Fibroblast of mammary gland (primary cell): Measurements from ENCODE around the gene HOXD13.

Experiments used
- DNase-seq: peaks from one replicate; pipeline ENCODE4 v3.0.0-alpha.2; 2010; ENCODE audit warnings: low read depth
- H3K4me3 ChIP-seq: 2 replicates; pipeline ENCODE4 v1.5.1; 2011; ENCODE audit warnings: low read depth, mild to moderate bottlenecking, low read length, moderate library complexity; ENCODE audit not compliant: control insufficient read depth
- TF ChIP-seq, protein P1 (sequence below): conservative IDR thresholded peaks from 2 replicates; pipeline ENCODE4 v1.5.1; 2011; ENCODE audit warnings: low read depth, low read length, inconsistent platforms; ENCODE audit not compliant: control insufficient read depth, insufficient read depth

HOXD13 gene

DNA sequence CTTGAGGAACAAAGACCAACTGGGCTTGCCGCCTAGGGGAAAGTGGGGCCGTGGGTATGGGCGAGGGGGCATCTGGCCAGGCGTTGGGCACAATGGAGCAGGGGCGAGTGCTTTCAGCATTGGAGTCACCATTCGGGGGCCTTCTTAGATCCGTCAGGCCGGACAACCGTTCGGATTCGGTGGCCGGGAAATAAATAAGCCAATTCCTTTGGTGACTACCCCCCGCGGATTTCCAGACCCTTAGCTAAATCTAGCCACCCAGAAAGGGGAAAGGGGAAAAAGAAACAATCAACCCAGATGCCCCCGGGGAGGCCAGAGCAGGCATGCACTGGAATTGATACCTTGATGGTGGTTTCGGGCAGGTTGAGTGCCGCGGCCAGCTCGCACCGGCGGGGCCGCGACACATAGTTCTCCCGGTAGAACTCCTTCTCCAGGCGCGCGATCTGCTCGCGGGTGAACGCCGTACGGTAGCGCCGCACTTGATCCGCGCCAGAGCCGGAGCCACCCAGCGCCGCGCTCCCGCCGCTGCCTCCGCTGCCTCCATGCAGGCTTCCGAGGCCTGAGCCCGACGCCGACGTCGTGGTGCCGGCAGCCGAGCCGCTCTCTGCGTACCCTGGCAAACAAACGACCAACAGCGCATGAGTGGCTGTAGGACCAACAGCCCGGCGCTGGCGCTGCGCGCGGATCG lies 10.5 kb upstream of the HOXD13 start:
- no peak overlapping the region for H3K4me3 ChIP-seq
- TF ChIP-seq, protein P1, sequence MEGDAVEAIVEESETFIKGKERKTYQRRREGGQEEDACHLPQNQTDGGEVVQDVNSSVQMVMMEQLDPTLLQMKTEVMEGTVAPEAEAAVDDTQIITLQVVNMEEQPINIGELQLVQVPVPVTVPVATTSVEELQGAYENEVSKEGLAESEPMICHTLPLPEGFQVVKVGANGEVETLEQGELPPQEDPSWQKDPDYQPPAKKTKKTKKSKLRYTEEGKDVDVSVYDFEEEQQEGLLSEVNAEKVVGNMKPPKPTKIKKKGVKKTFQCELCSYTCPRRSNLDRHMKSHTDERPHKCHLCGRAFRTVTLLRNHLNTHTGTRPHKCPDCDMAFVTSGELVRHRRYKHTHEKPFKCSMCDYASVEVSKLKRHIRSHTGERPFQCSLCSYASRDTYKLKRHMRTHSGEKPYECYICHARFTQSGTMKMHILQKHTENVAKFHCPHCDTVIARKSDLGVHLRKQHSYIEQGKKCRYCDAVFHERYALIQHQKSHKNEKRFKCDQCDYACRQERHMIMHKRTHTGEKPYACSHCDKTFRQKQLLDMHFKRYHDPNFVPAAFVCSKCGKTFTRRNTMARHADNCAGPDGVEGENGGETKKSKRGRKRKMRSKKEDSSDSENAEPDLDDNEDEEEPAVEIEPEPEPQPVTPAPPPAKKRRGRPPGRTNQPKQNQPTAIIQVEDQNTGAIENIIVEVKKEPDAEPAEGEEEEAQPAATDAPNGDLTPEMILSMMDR = no peak
- no peak for DNase-seq

DNA sequence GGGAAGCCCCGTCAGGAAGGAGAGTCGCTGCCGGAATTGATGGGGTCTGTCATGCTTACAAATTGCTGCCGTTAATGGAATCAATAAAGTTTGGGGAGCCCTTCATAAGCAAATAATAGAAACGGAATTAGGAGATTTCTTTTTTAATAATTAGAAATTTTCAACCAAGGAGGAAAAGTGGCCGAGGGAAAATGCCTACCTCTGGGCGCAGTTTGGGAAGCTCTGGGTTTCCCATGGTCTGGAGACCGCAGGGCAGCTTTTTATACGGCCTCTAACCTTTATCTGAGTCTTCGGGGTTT lies 10.0 kb upstream of the HOXD13 start:
- no peak overlapping the region for H3K4me3 ChIP-seq
- DNase-seq = no peak

DNA sequence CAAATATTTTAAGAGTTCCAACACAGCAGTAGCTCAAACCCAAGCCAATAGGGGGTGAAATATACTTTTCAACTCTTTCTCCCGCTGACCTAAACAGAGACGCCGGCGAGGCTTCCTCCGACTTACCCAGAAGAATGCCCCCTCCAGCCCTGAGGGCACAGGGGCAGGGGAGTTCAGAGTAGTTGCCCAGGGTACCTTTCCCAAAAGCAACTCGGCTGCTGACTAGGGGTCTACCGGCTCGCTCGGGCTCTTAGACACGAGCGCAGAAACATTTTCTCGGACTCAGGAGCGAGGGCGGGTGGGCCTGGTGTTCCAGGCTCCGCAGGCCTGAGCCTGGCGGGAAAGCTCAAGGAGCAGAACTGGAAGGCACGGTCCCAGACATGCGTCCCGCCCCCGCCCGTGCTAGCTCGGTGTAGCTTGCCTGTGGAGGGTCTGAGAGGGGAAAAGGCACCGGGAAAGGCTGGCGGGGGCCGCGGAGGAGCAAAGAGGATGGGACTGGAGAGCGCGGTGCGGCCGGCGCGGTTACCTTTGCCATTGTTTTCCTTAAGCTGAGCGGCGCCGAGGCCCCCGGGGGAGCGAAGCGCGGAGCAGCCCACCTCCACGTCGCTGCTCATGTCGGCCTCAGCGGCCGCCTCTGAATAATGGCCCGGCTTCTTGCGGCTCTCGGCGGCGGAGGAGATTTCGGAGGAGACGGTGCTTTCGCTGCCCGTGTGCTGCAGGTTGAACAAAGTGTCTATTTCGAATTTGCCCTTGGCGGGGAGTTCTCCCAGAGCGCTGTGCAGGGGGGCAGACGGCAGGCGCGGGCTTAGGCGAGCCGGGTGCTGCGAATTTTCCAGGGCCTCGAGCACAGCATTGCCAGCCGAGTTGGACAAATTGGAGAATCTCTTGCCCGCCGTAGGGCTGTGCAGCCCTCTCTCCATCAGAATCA lies 9.4 kb upstream of the HOXD13 start:
- H3K4me3 ChIP-seq = no peak overlapping the region
- TF ChIP-seq, protein P1 = no peak
- no peak for DNase-seq

More for the DNA sequence above, 10.0 kb upstream of the HOXD13 start:
- TF ChIP-seq, protein P1 = no peak

DNA sequence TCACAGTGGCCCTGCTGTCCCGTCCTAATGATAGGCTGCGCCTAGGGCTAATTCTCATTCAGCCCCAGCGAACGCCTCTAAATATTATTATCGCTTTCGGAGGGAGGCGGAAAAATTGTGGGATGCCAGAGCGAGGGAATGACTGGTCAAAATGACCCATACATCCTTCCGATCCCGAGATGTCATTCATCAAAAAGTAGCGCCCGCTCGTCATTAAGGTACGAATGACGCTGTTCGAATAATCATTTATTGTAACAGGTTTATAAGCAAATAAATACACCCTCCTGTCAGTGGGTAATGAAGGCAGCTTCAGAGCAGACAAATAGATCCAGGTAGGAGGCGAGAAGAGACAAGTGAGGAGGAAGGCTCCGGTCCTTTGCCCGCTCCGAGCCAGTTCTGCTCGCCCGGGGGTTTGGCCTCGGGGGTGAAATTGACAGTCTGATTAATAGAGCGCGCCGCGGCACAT lies 8.7 kb upstream of the HOXD13 start, which contains the start of gene EVX2:
Gene EVX2, minus strand, starts transcription at position 167 of the 466 bp plus-strand sequence. CDS start 186 bp downstream, outside the sequence.
- H3K4me3 ChIP-seq = no peak within 1 kb of the TSS
- no peak for DNase-seq
- TF ChIP-seq, protein P1 = no peak

DNA sequence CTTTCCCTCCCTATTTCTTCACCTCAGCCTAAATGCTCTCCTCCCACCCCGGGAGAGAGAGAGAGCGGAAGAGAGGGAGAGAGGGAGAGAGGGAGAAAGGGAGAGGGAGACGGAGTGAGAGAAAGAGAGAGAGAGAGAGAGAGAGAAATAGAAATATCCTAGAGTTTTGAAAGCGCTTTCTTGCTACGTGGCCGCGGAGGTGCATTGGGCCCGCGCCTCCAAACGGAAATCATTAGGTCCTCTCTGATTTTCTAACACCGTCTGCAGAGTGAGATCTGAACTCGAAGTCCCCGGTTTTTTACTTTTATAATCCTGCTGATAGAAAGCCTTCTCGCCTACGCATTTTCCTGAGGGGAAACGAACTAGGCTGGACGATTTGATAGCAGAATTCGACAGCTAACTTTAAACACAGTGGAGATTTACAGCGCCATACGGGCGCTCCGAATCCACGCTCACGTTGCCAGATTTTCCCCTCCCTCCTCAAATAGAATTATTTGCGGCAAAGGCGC lies 7.9 kb upstream of the HOXD13 start:
- DNase-seq = no peak

DNA sequence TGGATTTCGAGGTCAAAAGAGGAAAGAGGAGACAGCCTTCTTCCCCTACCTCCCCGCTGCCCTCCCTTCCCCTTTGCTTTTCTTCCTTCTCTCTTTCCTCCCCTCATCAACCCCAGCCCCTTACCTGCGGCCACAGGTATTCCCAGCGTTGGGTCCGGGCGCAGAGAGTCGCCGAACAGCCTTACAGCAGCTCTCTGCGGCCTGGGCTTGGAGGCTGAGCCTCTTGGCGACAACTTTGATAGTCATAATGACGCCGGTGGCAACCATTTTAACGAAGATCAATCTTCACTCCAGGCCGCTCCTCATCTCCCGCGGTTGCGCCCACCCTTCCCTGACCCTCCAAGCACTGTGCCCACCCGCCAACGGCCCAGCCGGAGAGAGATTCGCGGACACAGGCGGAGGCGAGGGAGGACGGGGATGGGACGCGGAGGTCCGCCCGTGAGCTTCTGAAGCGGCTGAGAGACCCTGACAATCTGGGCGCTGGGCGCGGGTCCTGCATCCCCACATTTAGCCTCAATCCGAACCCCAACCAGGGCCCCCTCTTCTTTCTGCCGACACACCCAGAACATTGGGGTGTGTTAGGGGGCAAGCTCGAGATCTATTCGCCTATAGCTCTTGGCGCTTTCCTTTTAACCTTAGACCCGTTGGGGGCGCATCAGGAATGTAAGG lies 7.3 kb upstream of the HOXD13 start:
- DNase-seq = no peak
- TF ChIP-seq, protein P1 = no peak
- no peak overlapping the region for H3K4me3 ChIP-seq

More for the DNA sequence above, 7.9 kb upstream of the HOXD13 start:
- TF ChIP-seq, protein P1 = no peak
- H3K4me3 ChIP-seq = no peak overlapping the region
